Skeletal muscle cell (primary cell): Measurements from ENCODE around the gene FABP7.
"Not testable (repeated sequence)": the region's sequence is repeated elsewhere in the genome, so short reads cannot be mapped to it uniquely, and the experiment has no call there.

Source experiments
- DNase-seq: peaks from one replicate; pipeline ENCODE4 v3.0.0-alpha.2; 2010; ENCODE audit warnings: low read depth
- H3K4me3 ChIP-seq: 2 replicates; pipeline ENCODE4 v1.5.1; 2011; ENCODE audit warnings: low read depth, mild to moderate bottlenecking, control low read depth, low read length, moderate library complexity

FABP7 gene

DNA sequence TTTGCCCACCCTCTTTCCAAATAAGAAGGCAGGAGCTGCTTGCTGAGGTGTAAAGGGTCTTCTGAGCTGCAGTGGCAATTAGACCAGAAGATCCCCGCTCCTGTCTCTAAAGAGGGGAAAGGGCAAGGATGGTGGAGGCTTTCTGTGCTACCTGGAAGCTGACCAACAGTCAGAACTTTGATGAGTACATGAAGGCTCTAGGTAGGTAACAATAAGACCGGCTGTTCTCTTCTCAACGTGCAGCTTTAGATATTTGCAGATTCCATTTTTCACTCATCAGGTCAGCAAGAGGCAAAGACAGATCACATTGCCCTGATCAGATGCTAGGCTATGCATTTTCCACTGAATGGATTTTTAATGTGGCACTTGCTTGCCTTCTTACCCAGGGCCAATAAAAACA lies at the start of gene FABP7:
FABP7 (plus strand) TSS at position 50 of the 400 bp plus-strand sequence; CDS start at position 129, 79 bp downstream.
- no peak within 1 kb of the TSS for H3K4me3 ChIP-seq
- DNase-seq = no peak

DNA sequence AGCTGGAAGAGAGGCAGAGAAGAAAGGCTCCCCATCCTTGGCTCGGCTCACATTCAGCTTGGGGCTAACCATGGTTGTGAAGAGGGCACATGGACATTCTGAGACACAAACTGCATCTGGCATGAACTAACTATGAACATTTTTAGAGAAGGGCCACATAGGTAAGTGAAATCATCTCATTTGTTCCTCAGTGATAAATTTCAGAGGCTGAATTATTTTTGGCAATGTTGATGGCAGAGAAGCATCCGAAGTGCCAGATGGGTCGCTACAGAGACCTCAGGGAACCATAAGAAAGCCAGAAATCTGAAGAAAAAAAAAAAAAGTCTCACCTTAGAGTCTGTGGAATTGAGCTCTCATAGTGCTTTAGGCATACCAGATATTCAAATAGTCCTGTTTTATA lies 49.2 kb upstream of the FABP7 start:
- no peak for DNase-seq
- H3K4me3 ChIP-seq = no peak overlapping the region

DNA sequence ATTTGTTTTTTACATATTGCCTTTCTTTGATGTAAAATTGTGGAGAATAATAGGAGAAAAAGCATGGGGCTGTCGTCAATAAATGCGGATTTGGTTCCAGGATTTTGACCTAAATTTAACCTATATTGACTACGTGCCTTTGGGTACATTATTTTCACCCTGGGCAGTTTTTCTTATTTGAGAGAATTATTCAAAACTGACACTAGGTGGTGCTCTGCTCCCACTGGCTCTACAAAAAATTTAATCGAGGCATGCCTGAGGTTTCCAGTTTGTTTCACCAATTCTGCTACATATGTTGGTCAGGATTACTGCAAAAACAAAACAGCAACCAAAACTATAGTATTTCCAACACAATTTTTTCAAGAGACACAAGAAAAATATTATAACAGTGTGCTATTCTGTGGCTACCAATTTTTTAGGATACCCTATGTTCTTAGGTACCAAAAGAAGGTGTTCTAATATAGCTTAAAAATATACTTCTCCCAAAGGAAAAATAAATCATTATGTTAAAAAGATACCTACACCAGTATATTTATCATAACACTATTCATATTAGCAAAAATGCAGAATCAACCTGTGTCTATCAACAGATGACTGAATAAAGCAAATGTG lies 48.6 kb upstream of the FABP7 start:
- H3K4me3 ChIP-seq = no peak overlapping the region
- DNase-seq = no peak

DNA sequence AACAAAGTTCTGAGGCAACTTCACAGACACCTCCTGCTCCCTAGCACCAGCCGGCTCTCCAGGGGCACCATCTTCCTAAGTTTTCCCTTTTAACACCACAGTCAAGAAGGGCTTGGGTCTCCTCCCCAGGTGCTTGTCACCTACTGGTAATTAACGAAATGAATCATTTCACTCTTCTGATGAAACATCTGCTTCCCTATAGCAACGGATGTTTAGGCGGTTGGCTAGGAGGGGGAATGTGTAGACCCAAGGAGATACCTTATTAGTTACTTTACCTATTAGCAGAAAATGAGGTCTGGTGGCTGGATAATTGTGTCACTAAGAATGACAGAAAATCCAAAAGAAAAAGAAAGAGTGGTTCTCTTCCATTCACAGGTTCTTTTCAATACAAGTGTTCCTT lies 46.3 kb upstream of the FABP7 start:
- H3K4me3 ChIP-seq = no peak overlapping the region
- DNase-seq = no peak

DNA sequence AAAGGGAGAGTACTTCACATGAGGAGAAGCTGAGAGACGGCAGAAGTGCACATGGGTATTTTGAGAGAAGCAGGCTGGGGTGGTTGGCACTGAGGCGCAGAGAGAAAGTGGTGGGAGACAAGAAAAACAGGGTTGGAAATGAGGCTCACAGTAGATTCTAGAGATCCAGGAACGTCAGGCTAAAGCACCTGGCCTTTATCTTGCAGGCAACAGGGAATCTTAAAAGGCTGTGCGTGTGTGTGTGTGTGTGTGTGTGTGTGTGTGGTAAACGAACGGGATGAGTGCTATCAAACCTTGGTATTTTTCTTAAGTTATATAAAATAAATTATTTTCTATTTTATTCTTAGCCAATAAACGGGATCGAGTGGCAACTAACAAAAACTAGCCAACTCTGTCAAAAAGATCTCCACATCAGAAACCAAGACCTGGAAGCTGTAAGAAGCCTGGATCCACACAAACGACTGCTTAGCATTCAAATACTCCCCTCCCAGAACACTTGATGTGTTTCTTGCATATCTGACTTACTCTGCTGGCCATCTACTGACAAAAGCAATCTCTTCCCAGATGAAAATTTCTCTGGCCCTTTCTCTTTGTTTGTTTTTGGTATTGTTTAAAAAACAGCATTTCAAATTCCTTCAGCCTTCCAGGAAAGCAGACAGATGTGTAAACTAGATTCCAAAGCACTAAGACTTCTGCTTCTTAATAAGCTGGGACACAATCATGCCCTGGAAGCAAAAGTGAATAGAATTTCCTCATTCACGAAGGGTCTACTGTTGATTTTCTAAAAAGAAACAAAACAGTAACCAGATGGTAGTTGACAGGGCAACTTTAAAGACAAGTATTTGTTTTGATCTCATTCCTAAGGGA lies 44.8 kb upstream of the FABP7 start:
- no peak overlapping the region for H3K4me3 ChIP-seq
- DNase-seq = no peak

DNA sequence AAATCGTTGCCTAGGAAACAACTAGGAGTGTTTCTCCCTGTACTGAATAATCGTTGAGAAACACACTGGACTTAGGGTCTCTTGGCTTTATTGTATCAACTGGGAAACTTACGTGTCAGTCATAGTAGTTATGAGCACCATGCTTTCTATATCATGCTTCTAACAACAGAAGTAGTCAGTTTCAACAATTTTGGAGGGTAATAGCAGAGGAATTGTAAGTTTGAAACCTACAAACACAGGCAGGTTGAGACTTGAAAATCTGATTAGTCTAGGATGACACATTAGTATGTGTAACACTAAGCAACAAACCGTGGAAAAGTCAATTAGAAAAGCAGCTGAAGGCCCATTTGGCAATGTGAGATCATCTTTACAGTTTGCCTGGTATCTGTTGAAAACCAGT lies 43.9 kb upstream of the FABP7 start:
- H3K4me3 ChIP-seq = no peak overlapping the region
- DNase-seq = no peak

DNA sequence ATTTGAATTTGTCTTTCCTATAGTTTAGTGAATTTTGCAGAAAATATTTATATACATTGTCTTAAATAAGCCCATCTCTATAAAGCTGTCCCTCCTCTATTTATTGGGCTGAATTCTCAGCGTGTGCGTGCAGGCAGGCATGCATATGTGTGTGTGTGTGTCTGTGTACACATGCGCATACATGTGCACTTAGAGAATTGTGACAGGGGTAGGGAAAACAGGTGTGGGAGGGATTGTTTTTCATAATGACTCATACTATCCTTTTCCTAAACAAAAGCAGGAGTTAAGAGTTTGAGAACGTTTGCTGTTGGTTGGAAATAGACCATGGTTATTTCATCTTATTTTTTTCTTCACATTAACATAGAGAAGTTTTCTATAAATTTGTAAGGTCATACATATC lies 43.4 kb upstream of the FABP7 start:
- DNase-seq = no peak
- no peak overlapping the region for H3K4me3 ChIP-seq

DNA sequence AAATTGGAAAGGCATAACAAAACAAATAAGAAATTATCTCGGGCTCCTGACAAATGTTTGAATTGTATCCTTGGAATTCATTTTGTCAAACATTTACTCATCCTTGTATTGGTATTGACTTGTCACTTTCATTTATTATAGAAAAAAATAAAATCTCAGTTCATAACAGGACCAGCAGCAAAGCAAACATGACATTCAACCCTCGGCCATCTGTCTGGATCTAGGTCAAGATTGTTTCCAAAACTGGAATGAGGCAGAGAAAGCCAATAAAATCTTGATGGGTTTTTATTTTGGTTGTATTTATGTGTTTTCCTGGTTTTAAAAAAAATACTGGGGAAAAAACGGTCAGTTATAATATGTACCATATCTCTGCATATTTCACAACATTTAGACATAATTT lies 42.9 kb upstream of the FABP7 start:
- no peak overlapping the region for H3K4me3 ChIP-seq
- DNase-seq = no peak

DNA sequence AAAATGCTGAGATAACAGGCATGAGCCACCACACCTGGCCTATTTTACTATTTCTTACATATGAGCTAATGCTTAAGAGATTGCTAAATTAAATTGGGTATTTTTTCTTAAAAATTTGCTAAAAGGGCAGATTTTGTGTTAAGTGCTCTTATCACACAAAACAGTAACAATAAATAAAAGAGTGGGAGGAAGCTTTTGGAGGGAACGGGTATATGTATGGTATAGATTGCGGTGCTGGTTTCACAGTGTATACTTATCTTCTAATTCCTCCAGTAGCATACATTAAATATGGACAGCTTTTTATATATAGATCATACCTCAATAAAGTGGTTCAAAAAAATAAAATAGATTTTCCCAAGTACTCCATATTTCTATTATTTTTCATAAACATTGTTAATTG lies 39.4 kb upstream of the FABP7 start:
- DNase-seq = no peak
- H3K4me3 ChIP-seq = no peak overlapping the region

DNA sequence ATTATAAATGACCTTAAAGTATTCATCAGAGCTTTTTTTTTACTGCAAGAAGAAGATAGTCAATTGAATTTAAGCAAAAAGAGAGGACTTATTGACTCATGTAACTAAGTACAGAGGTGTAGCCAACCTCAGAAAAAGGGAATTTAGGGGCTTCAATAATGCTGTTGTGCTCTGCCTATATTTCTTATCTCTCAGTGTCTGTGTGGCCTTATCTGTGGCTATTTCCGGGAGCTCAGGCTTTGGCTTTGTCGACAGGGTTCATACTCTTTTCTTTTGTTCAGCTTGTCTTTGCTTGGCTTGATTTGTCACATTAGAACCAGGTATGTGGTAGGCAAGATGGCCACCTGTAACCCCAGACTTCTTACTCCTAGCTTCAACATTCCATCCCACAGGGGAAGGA lies 38.6 kb upstream of the FABP7 start:
- no peak overlapping the region for H3K4me3 ChIP-seq
- no peak for DNase-seq

DNA sequence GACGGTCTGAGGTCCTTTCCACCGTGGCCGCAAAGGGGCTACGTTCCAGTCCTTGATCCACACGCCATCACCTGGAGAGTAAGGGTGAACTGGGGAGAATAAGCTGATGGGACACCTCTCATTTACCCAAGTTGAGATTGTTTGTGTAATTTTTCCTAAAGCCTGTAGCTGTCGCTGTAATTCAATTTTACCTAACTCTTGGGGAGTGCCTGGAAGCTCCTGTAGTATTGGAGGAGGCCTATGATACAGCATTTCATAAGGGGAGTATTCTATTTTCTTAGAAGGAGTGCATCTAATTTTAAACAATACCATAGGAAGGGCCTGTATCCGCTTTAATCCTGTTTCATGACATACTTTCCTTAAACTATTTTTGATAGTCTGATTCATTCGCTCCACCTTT lies 35.3 kb upstream of the FABP7 start:
- not testable (repeated sequence) for H3K4me3 ChIP-seq, DNase-seq

DNA sequence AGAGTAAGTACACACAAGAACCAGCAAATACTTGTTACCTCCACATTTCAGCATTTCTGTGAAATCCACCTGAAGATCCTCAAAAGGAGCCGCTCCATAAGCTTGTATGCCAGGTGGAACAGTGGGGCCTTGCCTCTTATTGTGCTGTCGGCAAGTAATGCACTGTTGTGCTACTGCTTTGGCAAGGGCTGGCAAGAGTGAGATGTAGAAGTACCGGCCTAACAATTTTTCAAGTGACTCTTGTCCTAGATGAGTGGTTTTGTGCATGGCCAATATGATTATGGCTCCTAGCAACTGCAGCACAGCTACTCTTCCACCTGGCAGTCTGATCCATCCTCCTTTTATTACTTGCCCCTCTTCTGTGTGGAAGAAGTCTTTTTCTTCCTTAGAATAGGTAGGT lies 34.7 kb upstream of the FABP7 start:
- H3K4me3 ChIP-seq, DNase-seq: not testable (repeated sequence)

DNA sequence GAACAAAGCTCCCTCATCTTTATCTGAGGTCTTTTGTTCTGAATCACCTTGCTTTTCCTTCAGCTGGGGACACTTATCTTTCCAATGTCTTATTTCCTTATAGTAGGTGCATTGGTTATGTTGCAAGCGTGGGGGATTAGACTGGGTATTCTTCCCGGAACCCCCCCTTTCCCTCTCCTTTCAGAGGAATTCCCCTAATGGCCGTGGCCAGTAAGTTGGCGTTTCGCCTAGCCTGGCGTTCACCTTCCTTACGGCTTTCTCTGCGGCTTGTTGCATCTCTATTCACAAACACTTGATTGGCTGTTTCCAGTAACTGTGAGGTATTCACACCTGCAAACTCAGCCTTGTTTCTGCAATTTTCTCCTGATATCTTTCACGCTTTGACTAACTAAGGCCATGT lies 32.8 kb upstream of the FABP7 start:
- H3K4me3 ChIP-seq = no peak overlapping the region
- DNase-seq = no peak

DNA sequence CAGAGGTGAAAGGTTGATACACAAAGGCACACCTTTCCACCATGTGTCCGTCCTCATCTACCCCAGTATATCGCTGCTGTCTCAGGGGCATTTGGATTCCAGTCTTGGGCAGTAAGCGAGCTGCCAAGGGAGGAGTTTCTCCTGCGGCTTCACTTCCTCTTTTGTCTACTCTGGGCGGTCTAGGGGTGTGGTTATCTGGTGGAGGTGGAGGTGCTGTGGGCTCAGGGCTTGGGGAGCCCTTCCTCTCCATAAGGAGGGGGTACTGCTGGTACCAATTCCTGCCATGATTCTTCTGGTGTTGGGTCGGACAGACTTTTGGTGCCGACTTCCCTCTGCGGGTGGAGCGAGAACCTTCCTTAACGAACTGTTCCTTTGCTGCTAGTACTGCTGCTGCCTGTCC lies 31.9 kb upstream of the FABP7 start:
- no peak for DNase-seq
- H3K4me3 ChIP-seq = no peak overlapping the region

DNA sequence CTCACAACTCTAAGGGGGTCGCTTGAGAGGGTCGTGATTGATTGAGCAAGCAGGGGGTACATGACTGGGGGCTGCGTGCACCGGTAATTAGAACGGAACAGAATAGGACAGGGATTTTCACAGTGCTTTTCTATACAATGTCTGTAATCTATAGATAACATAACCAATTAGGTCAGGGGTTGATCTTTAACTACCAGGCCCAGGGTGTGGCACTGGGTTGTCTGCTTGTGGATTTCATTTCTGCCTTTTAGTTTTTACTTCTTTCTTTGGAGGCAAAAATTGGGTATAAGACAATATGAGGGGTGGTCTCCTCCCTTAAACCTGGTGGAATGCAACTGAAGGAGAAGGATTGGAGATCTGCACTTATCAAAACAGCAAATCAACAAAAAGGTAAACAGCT lies 30.6 kb upstream of the FABP7 start:
- H3K4me3 ChIP-seq, DNase-seq: not testable (repeated sequence)

DNA sequence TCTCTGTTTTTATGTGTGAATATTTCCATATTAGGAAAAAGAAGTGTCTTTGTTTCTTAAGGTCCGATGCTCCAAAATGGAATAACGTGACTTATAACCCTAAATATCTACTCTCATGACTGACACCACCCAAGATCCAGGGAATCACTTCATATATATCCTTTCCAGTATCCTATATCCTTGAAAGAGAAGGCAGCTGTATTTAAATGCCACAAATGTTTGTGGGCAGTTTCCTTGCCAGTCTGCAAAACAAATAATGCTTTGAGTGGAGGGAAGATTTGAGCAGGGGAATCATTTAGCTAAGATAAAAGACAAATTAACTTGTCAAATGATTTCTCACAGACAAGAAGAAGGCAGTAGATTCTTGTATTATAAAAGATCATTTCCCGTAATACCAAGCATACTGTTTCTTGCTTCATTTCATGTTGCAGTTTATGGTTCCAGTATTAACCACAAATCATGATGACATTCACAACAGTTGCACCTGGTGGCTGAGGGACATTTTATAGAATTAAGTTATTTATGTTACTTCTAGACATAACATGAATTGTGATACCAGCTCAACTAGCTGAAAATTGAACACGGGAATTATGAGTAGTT lies 30.0 kb upstream of the FABP7 start:
- H3K4me3 ChIP-seq = no peak overlapping the region
- no peak for DNase-seq

DNA sequence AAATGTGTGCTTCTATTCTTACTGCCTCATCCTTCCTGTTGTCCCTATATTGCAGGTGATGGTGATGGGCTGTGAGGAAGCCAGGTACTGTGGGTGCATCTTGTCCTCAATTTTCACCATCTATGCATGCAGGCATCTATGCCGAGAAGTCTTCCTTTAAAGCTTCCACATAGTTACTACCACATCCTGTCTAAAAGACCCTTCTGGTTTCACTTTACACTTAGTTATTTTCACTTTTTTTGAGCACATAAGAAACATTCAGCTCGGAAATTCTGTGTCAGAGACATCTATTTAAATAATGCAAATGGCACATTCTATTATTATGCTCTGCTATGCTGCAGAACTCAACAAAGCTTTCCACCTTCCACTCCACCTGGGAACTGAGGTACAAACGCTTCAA lies 28.2 kb upstream of the FABP7 start:
- no peak for DNase-seq
- H3K4me3 ChIP-seq = no peak overlapping the region

DNA sequence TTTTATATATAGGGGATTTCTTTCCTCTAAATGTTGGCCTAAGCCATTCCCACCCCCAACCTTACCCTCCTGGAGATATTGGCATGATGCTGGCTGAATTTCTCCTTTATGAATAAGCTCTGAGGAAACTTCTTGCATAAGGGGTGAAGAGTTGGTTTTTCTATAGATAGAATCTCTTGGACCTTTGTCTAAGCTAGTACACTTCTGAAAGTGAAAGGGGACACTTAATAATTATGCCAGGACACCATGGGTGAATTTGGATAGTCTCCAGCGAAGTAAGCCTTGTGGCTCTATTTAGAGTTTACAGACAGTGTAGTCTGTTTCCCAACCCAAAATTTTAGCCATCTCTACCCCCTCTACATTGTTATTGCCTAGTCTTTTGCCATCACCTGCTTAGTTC lies 27.1 kb upstream of the FABP7 start:
- no peak for DNase-seq
- H3K4me3 ChIP-seq = no peak overlapping the region

DNA sequence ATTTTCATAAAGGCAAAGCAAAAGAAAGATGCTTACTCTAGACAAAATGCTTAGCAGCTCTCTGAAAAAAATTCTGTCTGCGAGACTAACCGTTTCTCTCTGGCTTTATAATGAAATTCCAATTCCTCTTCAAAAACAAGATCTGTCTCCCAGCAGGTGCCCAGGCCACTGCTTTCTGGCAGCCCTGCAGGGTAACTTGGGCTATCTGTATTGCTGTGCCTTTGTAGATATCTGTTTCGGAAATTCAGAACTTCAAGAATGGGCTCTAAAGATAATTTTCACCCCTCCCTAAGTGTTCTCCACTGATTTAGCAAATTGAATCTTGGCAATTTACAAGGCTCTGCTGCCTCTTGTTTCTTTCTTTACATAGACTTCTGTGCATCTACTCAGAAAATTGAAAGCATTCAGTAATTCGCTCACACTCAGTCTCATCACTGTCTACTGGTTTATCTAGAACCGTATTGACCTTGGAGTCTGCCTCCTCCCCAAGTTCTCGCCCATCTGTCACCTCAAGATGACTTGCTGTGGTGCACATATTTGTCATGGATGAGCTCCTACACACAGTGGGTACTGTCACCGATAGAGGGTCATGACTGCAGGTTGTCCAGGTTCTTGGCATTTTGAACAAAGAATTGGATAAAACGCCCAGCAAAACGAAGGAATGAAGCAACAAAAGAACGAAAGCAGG lies 26.4 kb upstream of the FABP7 start:
- no peak overlapping the region for H3K4me3 ChIP-seq
- DNase-seq = no peak

DNA sequence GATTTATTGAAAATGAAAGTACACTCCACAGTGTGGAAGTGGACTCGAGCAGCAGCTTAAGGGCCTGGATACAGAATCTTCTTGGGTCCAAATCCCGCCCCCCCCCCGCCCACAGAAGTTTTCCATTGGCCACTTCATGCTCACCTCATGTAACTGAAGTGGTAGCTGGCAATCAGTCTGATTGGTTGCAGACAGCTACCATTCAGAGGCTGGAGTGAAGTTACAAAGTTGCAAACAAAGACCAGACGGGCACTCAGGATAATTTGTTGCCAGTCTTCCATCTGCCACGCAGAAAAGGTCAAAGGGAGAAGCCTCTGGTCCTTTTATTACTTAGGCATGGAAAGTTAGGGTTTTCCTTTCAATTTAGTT lies 25.8 kb upstream of the FABP7 start:
- DNase-seq = no peak
- no peak overlapping the region for H3K4me3 ChIP-seq
